HG03159 (cell line): ENCODE results near the gene APOL6.

Experiments used
- ATAC-seq: cut with Tn5 transposase; IDR thresholded peaks from one replicate; pipeline ENCODE4 v1.9.1; 2021; ENCODE audit warnings: mild to moderate bottlenecking, moderate library complexity; ENCODE audit not compliant: unreplicated experiment

The APOL6 gene

GRCh38 chr22:35711336-35711735 lies 63.1 kb downstream of the APOL6 start:
- ATAC-seq: no peak

- ATAC-seq: no peak
Observed at GRCh38 chr22:35712672-35713071, 64.4 kb downstream of the APOL6 start.

- ATAC-seq: no peak
Observed at GRCh38 chr22:35717572-35717971, 69.3 kb downstream of the APOL6 start, which contains the start of gene APOL5. Gene APOL5, plus strand, starts transcription at chr22:35717872. Its CDS starts 0 bp downstream, at chr22:35717872.
